Superior temporal gyrus (tissue), 1 donor: ENCODE data around the gene EN1.

Source experiments
- DNase-seq: peaks from one replicate; pipeline ENCODE4 v3.0.0-alpha.2; 2016; ENCODE audit errors: extremely low spot score

The EN1 gene

DNA sequence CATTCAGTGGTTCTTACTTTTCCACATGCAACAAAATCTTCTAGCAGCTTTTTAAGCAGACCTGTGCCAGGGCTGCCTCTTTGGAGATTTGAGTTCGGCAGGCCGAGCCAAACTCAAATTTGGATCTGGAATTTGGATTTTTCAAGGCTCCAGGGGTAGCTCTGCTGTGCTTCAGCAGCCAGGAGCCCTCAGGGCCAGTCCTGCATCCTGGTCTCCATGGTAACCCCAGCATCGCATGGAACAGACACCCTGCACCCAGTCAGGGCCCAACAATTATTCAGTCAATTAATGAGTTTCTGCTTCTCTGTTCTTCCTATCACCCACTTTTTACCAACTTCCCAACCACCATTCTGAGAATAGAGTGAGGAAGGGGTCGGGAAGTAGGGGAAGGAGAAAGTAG, 30.0 kb downstream of the EN1 start:
- DNase-seq, result no peak

DNA sequence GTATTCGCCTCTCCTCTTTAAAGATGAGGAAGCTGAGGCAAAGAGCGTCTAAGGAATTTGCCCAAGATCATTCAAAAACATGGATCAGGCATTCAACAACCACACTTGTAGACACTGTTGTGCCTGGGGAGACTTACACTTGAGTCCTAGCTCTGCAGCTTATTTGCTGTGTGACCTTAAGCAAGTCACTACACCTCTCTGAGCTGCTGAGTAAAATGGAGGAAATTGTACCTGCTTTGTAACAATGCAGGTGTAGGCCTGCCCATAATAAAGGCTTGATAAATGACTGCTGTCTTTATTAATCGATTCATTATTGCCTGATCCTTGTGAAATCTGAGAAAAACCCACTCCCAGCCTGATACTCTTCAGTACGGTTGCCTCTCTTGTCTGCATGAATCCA, 30.8 kb downstream of the EN1 start:
- DNase-seq, result no peak

DNA sequence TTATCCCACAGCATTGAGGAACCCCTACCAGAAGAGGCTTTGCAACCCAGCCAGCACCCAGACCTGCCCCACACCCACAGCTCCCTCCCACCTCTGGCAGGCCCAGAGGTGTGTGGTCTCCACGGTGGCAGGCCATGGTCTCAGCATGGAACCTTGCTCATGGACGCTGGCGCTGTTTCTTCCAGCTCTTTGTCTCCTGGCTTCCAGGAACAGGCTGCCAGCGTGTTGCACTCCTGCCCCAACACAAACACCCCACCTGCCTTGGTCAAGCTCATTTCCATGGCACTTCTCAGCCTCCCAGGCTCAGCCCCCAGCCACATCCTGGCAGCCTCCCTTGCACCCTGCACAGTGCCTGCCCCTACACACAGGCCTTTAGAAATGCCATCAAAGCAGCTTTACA, 31.7 kb downstream of the EN1 start:
- no peak for DNase-seq

DNA sequence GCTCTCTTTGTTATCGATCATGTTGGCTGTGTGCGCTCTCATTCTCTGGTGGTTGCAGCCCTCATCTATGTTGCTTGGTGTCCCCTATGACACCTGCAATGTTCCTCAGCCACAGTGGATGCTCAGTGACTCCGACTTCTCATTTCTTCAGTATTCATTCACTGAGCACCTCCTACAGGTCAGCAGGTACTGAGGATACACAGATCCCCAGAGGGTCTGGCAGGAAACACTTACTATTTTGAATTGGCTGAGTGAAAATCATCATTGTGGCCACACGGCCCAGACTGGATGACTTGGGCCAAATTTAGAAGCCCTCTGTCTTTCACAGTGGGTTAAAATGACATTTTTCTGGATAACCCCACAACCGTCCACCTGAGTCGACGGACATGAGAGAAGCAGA, 32.1 kb downstream of the EN1 start:
- no peak for DNase-seq

DNA sequence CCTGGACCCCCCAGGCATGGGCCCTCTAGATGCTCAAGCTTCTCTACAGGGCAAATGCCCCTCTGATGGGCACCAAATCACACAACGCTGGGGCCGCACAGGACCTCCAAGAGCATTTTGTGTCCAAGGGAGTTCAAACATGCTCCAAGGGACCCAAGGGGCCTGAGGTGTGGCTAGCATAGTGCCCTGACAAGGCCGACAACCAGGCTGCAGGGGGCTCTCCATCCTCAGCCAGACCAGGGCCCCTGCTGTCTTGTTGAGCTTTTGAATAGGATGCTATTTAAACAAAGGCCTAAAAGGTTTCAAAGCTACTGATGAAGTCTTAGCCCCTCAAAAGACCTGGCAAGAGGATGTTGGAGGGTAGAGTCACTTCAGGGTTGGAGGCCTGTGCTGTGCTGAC, 33.1 kb downstream of the EN1 start:
- DNase-seq, result no peak

DNA sequence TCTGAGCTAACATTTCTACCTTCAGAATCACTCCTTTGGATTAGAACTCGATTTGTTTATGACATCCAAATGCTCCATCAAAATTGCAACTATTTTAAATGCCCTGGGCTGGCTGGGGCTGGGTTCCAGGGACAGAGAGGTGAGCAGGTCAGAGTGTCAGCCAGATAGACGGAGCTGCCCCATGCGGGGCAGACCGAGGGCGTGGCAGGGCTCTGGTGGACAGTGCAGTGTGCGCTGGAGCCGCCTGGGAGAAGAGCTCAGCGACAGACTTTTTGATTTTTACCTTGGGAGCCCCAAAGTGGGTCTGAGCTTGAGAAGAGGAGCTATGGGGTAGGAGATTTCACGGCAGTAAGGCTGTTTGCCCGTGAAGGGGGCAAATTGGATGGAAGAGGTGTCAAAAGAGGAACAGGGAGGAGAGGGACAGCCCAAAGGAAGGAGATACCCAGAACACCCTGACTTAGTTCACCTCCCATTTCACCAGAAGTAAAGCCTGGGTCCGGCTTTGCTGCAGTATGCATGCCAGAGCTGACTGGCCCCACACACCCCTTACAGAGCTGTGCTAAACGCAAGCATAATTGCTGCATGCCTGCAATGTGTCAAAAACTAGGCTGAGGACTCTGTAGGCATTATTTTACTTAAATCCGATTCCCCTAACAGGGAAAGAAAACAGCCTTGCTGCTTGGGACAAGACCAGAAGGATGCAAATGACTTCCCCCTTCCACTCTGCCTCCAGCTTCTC, 33.7 kb downstream of the EN1 start:
- no peak for DNase-seq

DNA sequence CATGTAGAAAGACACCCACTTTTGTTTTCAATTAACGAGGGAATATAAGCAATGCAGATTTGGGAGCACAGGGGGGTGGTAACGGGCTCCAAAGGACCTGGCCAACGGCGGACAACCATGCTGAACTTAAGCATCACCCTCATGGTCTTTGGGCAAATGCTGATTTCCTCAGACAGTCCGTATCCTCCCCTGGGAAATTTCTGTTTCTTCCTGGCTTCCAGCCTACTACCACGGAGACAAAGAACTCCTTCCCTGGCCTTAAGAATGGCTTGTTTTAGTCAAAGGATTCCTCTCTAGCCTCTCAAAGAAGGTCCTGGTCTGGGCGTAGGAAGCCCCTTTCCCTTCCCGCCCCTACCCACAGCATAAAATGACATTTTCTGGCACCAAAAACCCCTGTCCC, 34.3 kb downstream of the EN1 start:
- DNase-seq, result no peak

DNA sequence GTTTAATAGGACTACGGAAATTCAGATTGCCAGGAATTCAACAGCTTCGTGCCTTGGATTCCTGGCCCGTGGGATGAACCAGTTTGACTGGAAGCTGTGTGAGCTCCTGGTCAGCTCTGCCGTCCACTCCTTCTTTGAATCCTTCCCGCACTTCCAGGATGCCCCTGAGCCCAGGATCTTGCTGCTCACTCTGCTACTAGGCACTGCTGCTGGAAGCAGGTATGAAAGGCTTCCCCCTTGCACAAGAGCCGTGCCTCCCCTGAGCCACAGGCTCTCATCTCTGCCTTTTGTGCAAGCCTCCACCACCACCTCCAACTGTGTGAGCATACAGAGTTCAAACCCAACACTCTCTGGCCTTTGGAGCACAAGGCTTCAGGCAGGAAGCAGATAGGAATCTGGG, 34.9 kb downstream of the EN1 start:
- DNase-seq, result no peak

DNA sequence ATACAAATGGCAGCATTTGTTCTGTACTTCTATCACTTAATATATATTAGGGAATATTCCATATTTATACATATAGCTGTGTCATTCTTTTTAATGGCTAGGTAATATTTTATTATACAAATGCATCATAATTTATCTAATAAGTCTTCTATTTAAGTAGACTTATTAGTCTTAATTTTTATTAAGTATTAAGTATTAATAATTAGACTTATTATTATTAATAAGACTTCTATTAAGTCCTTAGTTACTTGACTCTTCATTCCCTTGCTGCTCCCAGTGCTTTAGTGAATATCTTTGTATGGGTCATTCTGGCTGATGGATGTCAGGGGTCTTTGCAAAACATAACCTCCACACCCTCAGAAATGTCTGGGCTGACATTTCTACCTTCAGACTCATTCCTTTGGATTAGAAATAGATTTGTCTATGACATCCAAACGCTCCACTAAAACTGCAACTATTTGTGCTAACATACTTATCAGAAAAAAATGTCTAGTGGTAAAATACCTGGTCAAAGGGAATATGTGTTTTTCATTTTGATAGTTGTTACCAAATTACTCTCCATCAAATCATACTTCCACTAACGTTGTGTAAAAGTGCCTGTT, 35.8 kb downstream of the EN1 start:
- DNase-seq, result no peak

DNA sequence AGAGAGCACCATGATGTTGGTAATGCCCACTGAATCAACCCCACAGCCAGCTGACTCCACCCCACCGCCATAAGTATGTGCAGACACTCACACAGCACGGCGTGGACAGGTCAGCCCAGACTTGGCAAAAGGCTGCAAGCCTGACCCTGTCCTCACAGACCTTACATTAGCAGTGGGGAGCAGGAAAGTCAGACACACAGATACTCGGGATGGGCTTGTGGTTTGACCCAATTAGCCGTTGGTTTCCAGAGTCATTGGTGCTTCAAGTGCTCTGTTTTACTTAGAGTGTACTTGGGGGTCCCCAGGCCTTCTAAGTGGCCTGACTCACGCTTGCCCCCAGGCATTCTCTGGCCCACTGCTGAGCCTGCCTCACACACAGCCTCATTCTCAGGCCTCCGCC, 36.7 kb downstream of the EN1 start:
- DNase-seq, result no peak

DNA sequence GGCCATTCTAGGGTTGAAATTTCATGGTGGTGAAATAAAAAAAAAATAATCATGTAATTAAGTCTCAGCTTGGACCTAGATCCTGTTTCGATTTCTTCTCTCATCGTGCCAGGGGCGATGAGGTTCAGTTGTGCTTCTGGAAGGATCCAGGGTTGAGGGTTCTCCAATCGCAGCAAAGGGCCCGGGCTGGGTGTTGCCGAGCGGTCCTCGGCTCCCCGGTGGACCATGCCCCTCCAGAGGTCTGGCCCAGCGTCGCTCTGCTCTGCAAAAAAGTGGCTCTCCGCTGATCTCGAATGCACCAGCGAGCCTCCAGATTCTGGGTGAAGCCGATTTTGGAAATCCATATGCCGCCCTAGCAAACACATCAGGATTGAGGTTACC, 39.0 kb downstream of the EN1 start:
- DNase-seq, result no peak

DNA sequence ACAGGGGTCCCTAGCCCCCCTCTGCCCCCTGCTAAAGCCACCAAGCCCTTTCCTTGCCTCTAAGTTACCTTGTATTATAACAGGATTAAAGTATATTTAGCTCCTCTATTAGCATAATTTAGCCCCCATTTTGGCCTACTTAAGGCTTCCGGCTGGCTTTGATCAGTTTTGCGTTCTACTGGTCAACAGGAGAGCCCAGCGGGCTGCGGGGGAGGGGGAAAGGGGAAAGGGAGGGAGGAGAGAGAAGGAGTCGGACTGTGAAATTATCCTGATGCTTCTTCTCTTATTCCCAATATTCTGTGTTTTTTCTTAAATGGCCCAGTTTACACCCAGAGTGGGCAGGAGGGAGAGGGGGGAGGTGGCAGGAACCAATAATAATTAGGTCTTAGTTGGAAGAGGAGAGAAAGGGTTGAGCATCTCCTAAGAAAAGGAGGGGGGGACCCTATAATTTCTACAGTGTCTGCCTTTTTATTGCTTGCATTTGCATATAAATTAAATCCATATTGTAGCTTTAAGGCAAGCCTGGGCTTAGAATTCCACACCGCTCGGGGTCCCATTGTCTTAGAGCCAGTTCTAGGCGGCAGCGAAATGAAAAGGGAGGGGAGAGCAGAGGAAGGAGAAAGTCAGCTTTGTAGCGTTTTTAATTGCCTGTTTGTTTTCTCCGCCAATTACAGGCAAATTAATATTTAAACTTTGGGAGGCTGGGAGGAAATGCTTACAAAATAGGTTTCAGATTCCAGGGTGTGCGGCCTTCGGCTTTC, 39.6 kb downstream of the EN1 start:
- DNase-seq, result no peak

DNA sequence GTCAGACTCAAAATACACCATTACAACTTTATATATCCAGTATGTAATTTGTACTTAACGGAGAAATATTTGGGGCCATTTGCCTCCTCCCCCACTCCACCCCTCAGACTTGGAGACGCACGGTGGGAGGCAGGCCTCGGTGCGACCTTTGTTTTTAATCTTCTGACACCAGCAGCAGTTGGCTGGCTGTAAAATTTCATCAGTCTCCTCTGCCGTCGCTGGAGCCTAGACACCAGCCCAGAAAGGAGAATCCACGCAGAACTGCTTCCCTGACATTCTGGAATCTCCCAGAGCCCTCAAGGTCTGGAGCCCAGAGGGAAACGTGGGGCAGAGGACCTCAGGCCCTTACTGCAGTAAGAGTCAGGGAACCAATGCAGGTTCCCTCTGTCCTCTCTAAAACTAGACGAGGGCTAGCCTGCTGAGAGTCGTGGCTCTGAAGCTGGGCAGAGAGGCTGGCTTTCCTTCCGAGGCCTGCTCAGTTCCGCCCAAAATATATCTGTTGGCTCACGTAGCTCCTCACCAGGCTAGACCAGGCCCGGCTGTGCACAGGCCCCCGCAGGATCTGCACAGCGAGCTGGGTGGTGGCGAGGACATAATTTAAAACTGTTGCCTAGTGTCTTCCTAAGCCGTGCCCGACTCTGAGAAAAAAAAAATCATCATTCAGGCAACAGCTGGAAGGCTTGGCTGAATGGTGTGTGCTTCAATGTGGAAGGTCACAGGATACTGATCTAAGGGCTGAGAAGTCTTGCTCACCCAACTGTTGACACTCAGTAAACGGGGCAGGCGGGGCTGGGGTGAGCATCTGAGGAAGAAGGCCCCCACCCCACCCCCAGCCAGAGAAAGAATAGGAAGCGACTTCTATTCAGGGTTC, 40.4 kb downstream of the EN1 start:
- no peak for DNase-seq

DNA sequence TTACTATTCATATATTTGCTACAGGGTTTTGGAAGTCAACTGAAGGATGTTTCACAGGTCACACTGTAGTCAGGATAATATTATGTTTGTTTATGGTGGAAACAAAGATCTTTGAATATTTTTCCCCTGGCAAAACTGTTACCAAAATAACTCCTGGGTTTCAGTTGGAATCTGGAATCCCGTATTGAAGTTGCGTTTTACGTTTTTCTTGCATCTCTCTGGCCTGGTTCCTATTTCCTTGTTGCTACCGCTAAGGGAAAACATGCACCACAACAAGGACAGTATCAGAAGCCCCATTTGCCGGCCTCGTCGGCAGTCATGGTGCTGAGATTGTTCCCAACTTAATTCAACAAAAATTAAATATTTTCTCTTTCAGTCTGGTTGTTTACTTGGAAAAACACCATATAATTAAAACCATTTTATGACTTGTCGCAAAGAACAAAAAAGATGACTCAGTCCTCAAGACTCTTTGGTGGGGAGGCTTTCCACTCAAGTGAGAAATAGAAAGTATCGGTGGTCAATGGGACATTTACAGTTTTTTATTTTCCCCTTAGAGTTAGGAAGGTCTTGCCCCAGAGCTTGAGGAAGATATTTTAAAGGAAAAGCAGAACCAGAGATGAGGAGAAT, 42.3 kb downstream of the EN1 start:
- no peak for DNase-seq

DNA sequence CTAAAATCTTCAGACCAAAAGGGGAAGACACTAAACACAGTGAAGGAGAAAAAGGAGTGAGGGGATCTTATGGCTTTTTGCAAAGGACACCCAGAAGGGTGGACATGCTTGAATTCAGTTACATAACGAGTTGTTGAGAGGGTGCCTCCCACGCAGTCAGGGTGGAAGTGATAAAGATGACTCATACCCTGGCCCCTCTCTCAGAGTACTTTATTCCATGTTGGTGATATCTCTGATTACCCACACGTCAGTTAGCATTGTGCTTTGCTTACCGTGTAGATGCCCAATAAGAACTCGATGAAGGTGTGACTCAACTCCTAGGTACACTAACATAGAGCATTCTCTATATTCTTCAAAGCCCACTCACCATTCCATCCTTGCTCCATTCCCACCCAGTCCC, 44.4 kb downstream of the EN1 start:
- DNase-seq, result no peak

DNA sequence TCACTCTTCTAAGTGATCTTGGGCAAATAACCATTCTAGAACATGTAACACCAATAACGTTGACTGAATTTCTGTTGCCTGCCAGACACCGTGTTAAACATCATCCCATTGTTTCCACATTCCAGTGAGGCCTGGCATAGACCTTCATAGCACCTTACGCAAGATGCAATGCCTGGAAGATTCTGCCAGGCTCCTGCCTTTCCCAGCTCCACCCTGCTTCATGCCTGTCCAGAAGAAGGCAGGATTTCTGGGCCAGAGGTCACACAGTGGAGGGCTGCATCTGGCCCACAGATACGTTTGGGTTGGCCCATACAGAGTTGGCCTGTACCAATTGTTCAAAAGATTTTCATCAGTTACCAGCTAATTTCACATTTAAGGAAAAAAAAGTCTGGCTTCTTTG, 46.3 kb downstream of the EN1 start:
- no peak for DNase-seq

DNA sequence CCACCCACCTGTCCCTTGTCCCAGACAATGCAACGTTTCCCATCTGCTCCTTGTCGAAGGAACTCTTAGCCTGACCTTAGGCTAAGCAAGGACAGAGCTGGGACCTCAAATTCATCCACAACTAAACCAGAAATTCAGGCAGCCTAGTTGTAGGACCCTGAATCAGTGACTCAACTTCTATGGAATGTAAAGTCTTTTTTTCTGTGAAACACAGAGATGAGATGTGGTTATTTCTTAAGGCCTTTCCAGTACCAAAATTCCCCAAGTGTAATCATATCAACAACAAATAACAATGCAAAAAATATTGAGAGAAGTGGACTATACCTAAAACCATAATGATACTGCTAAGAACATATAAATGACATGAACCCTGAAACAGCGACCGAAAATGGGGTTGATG, 46.7 kb downstream of the EN1 start:
- DNase-seq, result no peak

DNA sequence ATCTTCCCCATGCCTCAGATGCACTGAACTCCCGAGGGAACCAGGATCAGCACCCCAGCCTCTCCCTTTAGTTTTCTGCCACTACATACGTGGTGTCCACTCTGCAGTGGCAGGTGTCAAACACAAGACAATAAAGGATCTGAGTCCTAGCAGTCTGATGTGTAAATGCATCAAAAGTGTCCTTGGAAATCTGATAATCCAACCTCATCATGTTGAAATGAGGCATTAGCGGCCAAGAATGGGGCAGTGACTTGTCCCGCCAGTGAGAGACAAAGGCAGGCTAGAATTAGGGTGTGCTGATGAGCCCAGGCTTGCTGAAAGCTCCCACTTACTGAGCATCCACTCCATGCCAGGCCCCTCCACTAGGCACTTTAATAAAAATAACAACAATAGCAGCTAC, 52.9 kb downstream of the EN1 start:
- no peak for DNase-seq
